Astrocyte of the spinal cord (primary cell): ENCODE measurements around the gene PROSER3.

Source experiments
- DNase-seq: peaks from one replicate; pipeline ENCODE4 v3.0.0; 2011; ENCODE audit warnings: low read depth, low spot score
- H3K4me3 ChIP-seq: 2 replicates; pipeline ENCODE4 v1.5.1; 2011; ENCODE audit warnings: low read depth, mild to moderate bottlenecking, low read length, moderate library complexity
- CTCF ChIP-seq: IDR thresholded peaks from 2 replicates; pipeline ENCODE4 v1.5.1; 2012; ENCODE audit warnings: low read depth, mild to moderate bottlenecking, low read length, inconsistent platforms
- in situ Hi-C: cut with HindIII; loops from 2 replicates; pipeline ENCODE4 v1.10.0; 2017; ENCODE audit warnings: low sequenced_read_pairs

PROSER3 gene

GRCh38 chr19:35732540-35733179 lies 25.3 kb upstream of the PROSER3 start:
- in situ Hi-C loops: no loop called here
- no peak overlapping the region for H3K4me3 ChIP-seq
- no peak for DNase-seq
- TF ChIP-seq CTCF: no peak

- in situ Hi-C loops: no loop called here
- H3K4me3 ChIP-seq: no peak overlapping the region
- no peak for TF ChIP-seq CTCF
- no peak for DNase-seq
Measured at GRCh38 chr19:35733180-35734125, 24.5 kb upstream of the PROSER3 start.

GRCh38 chr19:35734273-35734672 lies 23.7 kb upstream of the PROSER3 start:
- in situ Hi-C loops: no loop called here

DNA sequence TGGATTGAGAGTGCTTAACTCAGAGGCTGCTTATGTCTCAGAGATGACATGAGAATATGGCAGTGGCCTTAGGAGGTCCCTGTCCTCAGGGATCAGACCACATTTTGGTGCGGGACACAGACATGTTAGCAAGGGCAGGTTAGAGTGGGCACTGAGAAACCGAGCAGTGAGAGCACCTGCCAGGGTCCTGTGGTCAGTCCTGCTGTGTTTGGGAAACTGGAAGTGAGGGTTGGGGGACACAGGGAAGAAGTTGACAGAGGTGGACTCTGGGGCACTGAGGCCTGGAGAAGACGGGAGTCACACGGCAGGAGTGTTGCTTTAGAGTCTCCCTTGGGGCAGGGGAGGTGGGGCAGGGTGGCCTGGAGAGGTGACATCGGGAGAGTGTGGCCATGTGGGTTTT lies 23.1 kb upstream of the PROSER3 start:
- in situ Hi-C loops: no loop called here
- no peak overlapping the region for H3K4me3 ChIP-seq
- DNase-seq: no peak
- TF ChIP-seq CTCF: no peak

More at GRCh38 chr19:35734273-35734672, 23.7 kb upstream of the PROSER3 start:
- TF ChIP-seq CTCF: no peak
- no peak overlapping the region for H3K4me3 ChIP-seq
- no peak for DNase-seq

DNA sequence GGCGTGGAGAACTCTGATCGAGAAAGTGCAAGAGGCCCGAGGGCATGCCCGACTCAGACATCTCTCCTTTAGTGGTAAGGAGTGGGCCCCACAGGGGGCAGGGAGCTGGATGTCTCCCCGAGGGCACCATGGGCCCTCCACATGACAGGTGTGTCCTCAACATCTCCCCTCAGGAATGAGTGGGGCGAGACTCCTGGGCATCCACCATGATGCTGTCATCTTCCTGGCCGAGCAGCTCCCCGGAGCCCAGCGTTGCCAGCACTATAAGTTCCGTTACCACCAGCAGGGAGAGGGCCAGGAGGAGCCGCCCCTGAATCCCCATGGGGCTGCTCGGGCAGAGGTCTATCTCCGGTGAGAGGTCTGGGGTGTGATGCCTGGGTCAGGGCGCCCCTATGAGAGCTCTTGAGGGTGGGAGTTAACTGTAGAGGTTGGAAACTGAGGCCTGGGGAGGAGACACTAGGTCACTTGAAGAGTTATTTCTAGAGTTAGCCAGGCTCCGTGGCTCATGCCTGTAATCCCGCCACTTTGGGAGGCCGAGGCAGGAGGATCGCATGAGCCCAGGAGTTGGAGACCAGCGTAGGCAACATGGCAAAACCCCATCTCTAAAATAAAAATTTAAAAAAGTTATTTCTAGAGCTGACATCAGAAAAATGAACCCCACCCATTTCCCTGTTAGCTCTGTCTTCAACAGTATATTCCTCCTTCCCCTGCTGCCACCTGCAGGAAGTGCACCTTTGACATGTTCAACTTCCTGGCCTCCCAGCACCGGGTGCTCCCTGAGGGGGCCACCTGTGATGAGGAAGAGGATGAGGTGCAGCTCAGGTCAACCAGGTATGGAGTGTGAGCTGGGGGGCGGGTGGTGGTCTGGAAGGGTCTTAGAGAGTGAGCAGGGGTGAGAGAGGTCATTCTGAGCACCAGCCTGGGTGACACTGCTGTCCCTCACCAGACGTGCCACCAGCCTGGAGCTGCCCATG lies 20.8 kb upstream of the PROSER3 start:
- no peak for DNase-seq
- no peak overlapping the region for H3K4me3 ChIP-seq
- in situ Hi-C loops: no loop called here
- peak; percentile 6 for TF ChIP-seq CTCF
